HG02973 (cell line): ENCODE data around the gene TBC1D14.

ENCODE experiments used
- ATAC-seq: cut with Tn5 transposase; IDR thresholded peaks from one replicate; pipeline ENCODE4 v1.9.1; 2021; ENCODE audit warnings: moderate library complexity; ENCODE audit not compliant: unreplicated experiment

TBC1D14 gene

GRCh38 chr4:6992728-6993677 is 83.4 kb downstream of the TBC1D14 start:
- no peak for ATAC-seq

GRCh38 chr4:6996481-6996880 is 86.9 kb downstream of the TBC1D14 start:
- no peak for ATAC-seq

GRCh38 chr4:6999172-7000086 is 89.8 kb downstream of the TBC1D14 start:
- ATAC-seq = no peak

- ATAC-seq = no peak
Observed at GRCh38 chr4:7000421-7001176, 91.0 kb downstream of the TBC1D14 start.

GRCh38 chr4:7001271-7001670 is 91.6 kb downstream of the TBC1D14 start:
- ATAC-seq = no peak

- no peak for ATAC-seq
Observed at GRCh38 chr4:7002336-7002735, 92.7 kb downstream of the TBC1D14 start.

GRCh38 chr4:7003176-7003878 is 93.7 kb downstream of the TBC1D14 start:
- no peak for ATAC-seq

- ATAC-seq = no peak
Observed at GRCh38 chr4:7003879-7004240, 94.2 kb downstream of the TBC1D14 start.

GRCh38 chr4:7004331-7004730 is 94.7 kb downstream of the TBC1D14 start:
- ATAC-seq = no peak

GRCh38 chr4:7005571-7005970 is 95.9 kb downstream of the TBC1D14 start:
- ATAC-seq = no peak

- no peak for ATAC-seq
Observed at GRCh38 chr4:7006411-7006810, 96.8 kb downstream of the TBC1D14 start.

- ATAC-seq = no peak
Observed at GRCh38 chr4:7007142-7007907, 97.7 kb downstream of the TBC1D14 start.

- no peak for ATAC-seq
Observed at GRCh38 chr4:7007944-7008343, 98.3 kb downstream of the TBC1D14 start.

- no peak for ATAC-seq
Observed at GRCh38 chr4:7009564-7009963, 99.9 kb downstream of the TBC1D14 start.

GRCh38 chr4:7013175-7013574 is 103.5 kb downstream of the TBC1D14 start:
- no peak for ATAC-seq

GRCh38 chr4:7014815-7015214 is 105.2 kb downstream of the TBC1D14 start:
- ATAC-seq = no peak

GRCh38 chr4:7015383-7016035 is 105.9 kb downstream of the TBC1D14 start:
- ATAC-seq = no peak

- ATAC-seq = no peak
Observed at GRCh38 chr4:7016086-7016485, 106.5 kb downstream of the TBC1D14 start.

- ATAC-seq = no peak
Observed at GRCh38 chr4:7016512-7016911, 106.9 kb downstream of the TBC1D14 start.
